Activated T-cell treated with anti-CD3 and anti-CD28 coated beads, Interleukin-2, amount 50 U/mL, for 48 hours (primary cell): ENCODE results near the gene C20orf144.

Experiments
- DNase-seq, 2 experiments: peaks; one replicate each; pipeline ENCODE4 v3.0.0-alpha.2; 2020

The C20orf144 gene

GRCh38 chr20:33650111-33650752 lies 11.9 kb upstream of the C20orf144 start:
- no peak for DNase-seq

DNA sequence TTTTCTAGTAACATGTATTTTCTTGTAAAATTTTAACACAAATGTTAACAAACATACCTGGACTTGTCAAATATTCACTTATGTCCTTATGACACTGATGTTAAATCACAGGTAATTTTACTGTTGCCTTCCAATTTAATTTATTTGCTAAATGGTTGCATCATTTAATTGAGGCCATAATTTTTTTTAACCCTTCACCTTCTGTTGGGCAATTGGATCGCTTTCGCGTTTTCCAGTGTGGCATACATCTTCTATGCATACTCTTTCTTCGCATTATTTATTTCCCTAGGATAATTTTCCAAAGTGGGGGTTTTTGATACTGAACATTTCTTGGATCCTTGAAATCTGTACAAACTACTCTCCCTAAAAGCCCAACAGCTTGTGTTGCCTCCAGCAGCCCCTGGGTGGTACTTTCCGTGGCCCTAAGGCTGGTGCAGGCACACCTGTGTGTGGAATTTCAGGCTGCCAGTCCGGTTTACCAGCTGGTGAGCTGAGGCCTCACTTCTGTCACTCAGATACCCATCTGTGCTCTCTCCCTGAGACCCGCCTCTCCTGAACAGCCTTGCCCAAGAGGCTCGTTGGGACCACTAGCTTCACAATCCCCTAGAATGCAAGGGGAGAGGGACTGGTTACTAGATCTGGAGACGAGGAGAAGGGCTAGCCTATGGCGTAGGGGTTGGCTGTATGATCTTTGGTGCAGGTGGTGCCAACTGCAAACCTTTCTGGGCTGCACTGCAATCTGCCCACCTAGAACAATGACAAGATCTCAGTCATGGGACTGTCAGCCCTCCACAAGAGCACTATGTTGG lies 11.2 kb upstream of the C20orf144 start:
- DNase-seq: no peak

GRCh38 chr20:33651562-33652048 lies 10.5 kb upstream of the C20orf144 start:
- DNase-seq: no peak

GRCh38 chr20:33653218-33653899 lies 8.8 kb upstream of the C20orf144 start:
- DNase-seq: peak; percentile 53 to 62

DNA sequence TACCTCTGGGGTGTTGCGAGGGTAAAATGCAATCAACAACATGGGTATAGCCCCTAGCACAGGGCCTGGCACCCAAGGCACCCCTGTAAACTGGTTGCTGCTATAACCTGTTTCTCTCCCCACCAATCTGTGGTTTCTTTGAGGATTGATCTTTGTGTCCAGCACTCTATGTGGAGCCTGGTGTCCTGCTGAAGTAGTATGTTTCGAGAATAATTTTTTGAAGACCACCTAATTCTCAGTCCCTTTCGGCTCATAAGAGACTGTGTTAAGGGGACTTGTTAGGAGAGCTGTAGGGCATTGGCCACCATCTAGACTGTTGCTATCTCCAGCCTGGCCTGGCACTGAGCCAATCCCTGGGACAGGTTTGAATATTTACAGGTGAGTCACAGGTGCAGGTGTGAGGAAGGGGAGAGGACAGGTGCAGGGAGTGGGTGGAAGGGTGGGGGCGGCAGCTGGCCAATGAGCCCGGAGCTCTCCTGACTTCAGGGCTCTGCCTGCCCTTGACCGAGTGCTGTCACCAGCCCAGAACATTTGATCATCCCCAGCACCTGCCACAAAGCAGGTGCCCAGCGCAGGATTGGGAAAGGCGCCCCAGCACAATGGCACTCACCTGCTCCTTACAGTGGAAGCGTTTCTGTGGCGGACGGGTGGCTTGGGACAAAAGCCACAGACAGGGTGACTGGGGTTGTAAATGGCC lies 8.1 kb upstream of the C20orf144 start:
- peak in 1 of 2 experiments; percentile 24 for DNase-seq

DNA sequence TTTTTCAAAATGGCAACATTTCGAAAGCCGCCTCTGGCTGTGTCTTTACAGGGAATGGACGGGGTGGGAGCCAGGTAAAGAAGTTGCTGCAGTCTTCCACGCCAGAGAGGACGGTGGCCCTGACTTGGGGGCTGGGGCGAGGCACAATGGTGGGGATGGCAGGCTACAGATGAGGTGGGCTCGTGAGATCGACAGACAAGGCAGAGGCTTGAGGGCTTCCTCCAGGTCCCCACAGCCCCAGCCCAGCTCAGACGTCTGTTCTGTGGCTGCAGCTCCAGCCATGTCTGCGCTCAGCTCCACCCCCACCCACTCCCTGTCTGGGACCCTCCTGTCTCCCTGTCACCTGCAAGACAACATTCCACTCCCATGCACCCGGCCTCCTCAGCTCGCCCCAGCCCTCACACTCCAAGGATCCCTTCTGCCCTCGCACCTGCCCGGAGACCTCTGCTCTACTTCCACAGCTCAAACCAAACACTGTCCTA lies 7.4 kb upstream of the C20orf144 start:
- peak in 1 of 2 experiments; percentile 15 for DNase-seq

GRCh38 chr20:33655164-33655563 lies 7.0 kb upstream of the C20orf144 start:
- no peak for DNase-seq

- DNase-seq: peak in 1 of 2 experiments; percentile 15
These were observed 5.9 kb upstream of the C20orf144 start for GRCh38 chr20:33656010-33656782.

DNA sequence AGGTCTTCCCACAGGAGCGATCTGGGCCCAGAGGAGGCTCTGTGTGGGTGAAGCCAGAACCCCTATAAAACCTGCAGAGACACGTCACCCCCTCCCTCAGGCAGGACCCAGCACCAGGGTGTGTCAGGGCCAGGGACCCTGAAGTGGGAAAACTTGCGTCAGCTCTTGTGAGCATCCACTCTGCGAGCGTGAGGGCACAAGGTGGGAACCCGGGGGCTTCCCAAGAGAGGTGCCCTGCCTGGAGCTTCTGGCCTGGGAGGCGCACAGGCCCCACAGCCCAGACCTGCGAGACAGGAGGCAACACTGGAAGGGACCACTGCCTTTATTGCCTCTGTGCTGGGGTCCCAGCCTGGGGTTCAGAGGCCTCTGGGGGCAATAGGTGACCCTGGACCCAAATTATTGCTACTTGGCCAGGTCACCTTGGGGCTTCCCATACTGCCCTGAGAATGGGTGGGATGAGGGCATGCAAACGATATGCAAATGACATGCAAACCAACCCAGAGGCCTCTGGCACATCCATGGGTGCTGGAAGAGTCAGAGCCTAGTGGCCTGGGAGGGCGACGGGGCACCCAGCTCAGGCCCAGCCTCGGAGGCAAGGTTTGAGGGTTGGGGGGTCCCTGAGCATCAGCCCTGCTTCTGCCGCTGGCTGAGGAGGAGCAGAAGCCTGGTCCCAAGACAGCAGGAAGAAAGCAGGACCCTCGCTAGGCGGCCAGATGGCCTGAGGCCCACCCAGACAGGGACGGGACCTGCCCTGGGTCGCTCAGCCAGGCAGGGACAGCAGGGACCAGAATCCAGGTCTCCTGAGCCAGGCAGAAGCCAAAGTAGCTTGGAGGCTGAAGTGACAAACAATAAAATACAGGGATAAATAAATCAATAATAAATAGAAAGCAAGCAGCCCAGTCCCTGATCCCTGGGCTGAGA lies 5.1 kb upstream of the C20orf144 start:
- DNase-seq: no peak

DNA sequence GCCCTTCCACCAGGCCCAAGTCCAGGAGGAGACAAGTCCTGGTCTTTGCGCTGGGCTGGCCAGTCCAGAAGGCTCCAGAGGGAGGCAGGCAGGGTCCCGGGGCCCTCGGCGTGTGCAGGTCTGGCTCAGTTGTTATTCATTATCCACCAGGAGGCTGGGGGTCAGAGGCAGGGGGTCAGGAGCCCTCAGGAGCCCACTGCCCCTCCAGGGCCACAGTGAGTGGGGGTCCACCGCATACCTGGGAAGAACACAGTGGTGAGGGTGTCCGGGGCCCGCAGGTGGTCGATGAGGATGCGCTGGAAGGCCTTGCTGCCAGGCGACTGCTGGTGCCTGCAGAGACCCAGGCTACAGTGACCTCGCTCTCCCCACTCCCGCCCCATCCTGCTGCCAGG lies 4.4 kb upstream of the C20orf144 start:
- no peak for DNase-seq

GRCh38 chr20:33658510-33658909 lies 3.6 kb upstream of the C20orf144 start:
- no peak for DNase-seq

GRCh38 chr20:33658929-33659328 lies 3.2 kb upstream of the C20orf144 start:
- DNase-seq: no peak

- DNase-seq: no peak
These were observed 2.6 kb upstream of the C20orf144 start for GRCh38 chr20:33659341-33660034.

DNA sequence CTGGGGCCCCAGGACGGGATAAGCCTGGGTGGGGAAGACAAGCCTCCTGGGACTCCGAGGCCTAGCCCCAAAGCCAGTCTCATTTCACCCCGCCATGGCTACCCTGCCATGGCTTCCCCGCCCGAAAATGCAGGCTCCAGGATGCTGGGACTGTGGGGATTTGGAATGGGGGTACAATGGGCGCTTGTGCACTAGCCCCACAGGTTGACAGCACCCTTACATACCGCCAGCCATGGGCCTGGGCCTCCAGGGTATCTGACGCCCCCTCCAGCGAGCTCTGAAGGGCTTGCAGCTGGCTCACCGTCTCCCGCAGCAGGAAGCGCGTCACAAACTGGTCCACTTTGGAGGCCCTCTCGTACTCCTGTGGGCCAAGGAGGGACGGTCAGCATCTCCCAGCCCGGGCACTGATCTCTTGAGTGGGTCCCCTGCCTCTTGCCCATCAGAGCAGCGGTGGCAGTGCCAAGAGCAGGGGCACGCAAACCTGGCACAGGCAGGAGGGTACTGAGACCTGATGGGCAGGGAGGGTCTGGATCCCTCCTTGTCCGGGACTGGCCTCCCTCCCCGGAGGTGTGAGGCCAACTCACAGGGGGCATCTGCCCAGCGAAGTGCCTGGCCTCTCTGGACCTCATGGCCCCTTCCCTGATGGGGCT lies 2.0 kb upstream of the C20orf144 start:
- DNase-seq: no peak

GRCh38 chr20:33660685-33661058 lies 1.5 kb upstream of the C20orf144 start:
- no peak for DNase-seq

DNA sequence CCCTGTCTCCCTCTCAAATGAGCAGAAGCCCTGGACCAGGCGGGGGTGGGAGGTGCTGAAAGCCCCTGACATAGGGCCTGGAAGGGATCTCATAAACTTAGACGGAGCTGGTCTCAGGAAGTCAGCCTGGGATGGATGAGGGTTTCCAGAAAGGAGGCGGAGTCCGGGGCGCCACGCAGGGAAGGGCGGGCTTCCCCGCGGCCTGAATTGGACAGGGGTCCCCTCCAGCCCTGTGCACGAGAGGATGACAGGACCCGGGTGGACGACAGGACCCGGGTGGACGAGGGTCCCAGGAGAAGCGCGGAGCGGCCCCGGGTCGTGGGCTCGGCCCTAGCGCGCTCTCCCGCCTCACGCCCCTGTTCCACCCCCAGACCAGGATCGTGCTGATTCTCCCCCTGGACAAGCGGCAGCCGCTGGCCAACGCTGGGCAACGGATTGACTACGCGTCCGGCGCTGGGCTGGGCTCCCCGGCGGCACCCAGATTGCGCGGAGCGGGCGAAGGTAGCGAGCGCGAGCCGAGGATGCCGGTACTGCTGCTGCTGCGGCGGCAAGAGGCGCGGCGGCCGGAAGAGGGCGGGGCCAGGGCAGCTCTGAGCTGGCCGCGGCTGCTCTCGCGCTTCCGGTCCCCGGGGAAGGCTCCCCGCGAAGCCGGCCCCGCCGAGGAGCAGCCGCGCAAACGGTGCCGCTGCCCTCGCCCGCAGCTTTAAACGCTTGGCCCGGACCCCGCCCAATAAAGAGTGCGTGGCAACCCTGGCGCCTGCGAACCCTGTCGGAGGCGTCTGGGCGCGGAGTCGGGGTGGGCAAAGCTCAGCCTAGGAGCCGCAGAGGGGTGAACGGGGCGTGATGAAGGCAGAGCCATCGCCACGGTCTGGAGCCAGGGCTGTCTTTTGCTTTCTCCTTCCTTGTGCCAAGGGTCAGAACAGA lies 1.3 kb downstream of the C20orf144 start:
- DNase-seq: peak; percentile 87 to 90

DNA sequence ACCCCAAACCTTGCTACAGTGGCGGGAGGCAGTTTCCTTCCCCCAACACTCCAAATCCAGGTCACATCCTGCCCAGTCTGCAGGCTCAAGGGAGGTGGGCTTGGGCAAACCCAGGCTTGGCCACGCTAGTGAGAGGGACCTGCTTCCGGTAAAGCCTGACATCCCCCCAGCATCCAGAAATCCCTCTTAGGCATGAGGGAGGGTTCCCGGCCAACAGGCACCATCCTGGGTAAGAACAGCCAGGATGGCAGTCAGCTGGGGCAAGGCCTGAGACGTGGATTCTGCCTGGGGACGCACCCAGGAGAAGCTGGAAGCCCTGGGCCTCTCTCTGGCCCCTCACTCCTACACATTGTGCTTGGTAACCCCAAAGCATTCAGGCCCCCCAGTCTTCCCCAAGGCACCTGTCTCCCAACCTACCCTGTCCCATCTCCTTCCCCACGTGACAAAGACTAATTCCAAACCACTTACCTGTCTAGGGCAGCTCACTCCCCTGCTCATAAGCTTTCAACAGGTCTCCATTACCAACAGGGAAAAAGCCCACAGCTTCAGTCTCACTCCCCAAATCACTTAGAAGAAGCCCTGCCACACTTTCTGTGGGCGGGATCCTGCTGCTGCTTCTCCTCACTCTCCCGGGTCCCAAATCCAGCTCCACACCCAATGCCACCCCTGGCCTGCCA lies 2.1 kb downstream of the C20orf144 start:
- peak in 1 of 2 experiments; percentile 38 for DNase-seq

GRCh38 chr20:33664762-33665144 lies 2.6 kb downstream of the C20orf144 start:
- no peak for DNase-seq
